OCI-LY1 (cell line): ENCODE data around the gene CCL1.

Source experiments
- H2AFZ ChIP-seq: fragments of 200-600 bp; sonication (generic), shearing (Covaris generic); 2 replicates; pipeline ENCODE4 v1.6.0; 2014; ENCODE audit warnings: antibody characterized with exemption, mild to moderate bottlenecking, low read length
- H3F3A ChIP-seq: fragments of 200-600 bp; sonication (generic), shearing (Covaris generic); 2 replicates; pipeline ENCODE4 v1.6.0; 2014; ENCODE audit warnings: mild to moderate bottlenecking, antibody characterized with exemption, low read length, moderate library complexity; ENCODE audit not compliant: insufficient read depth
- H3K27ac ChIP-seq: fragments of 200-600 bp; sonication (generic); 2 replicates; pipeline ENCODE4 v1.5.1; 2014; ENCODE audit warnings: low read length, mixed run types, mild to moderate bottlenecking, low read depth; ENCODE audit not compliant: poor library complexity, severe bottlenecking
- H3K27me3 ChIP-seq: fragments of 200-600 bp; sonication (generic); 2 replicates; pipeline ENCODE4 v1.6.0; 2014; ENCODE audit warnings: antibody characterized with exemption, mild to moderate bottlenecking, low read length, moderate library complexity; ENCODE audit not compliant: insufficient read depth
- H3K36me3 ChIP-seq: fragments of 200-600 bp; sonication (generic); 2 replicates; pipeline ENCODE4 v1.6.1; 2014; ENCODE audit warnings: mild to moderate bottlenecking, antibody characterized with exemption, low read length, moderate library complexity, mixed read lengths; ENCODE audit not compliant: insufficient read depth
- H3K4me1 ChIP-seq: fragments of 200-600 bp; sonication (generic); 2 replicates; pipeline ENCODE4 v1.5.1; 2014; ENCODE audit warnings: mild to moderate bottlenecking, low read length, moderate library complexity; ENCODE audit not compliant: insufficient read depth, severe bottlenecking
- H3K4me2 ChIP-seq: fragments of 200-600 bp; sonication (generic), shearing (Covaris generic); 2 replicates; pipeline ENCODE4 v1.6.1; 2014; ENCODE audit warnings: low read length
- H3K4me3 ChIP-seq: fragments of 200-600 bp; sonication (generic); 2 replicates; pipeline ENCODE4 v1.5.1; 2014; ENCODE audit warnings: low read length, low read depth, mild to moderate bottlenecking, mixed read lengths; ENCODE audit not compliant: poor library complexity, severe bottlenecking
- H3K79me2 ChIP-seq: fragments of 200-600 bp; shearing (Covaris generic); 2 replicates; pipeline ENCODE4 v1.6.1; 2016; ENCODE audit warnings: mixed run types, low read length, mixed read lengths; ENCODE audit not compliant: insufficient read depth
- H3K9ac ChIP-seq: fragments of 200-600 bp; sonication (generic), shearing (Covaris generic); 2 replicates; pipeline ENCODE4 v1.6.1; 2014; ENCODE audit warnings: mild to moderate bottlenecking, low read length, mixed read lengths
- H3K9me2 ChIP-seq: fragments of 200-600 bp; sonication (generic), shearing (Covaris generic); 2 replicates; pipeline ENCODE4 v1.6.1; 2014; ENCODE audit warnings: low read depth, mild to moderate bottlenecking, low read length, mixed read lengths
- H3K9me3 ChIP-seq: fragments of 200-600 bp; shearing (Covaris generic); 2 replicates; pipeline ENCODE4 v1.6.1; 2014; ENCODE audit warnings: low read length, mixed read lengths
- H4K20me1 ChIP-seq: fragments of 200-600 bp; sonication (generic), shearing (Covaris generic); 2 replicates; pipeline ENCODE4 v1.6.0; 2016; ENCODE audit warnings: mild to moderate bottlenecking, low read length; ENCODE audit not compliant: insufficient read depth
- EZH2 ChIP-seq: fragments of 200-600 bp; sonication (generic), shearing (Covaris generic); IDR thresholded peaks from 2 replicates; pipeline ENCODE4 v1.8.0; 2017; ENCODE audit warnings: borderline replicate concordance, mixed run types, mild to moderate bottlenecking, antibody characterized with exemption, low read length, moderate library complexity, mixed read lengths
- TF ChIP-seq, protein P1 (sequence below): fragments of 200-600 bp; sonication (generic), shearing (Covaris generic); IDR thresholded peaks from 2 replicates; pipeline ENCODE4 v1.5.1; 2017; ENCODE audit warnings: mild to moderate bottlenecking, antibody characterized with exemption, low read length, moderate library complexity, mixed read lengths

Gene CCL1

DNA sequence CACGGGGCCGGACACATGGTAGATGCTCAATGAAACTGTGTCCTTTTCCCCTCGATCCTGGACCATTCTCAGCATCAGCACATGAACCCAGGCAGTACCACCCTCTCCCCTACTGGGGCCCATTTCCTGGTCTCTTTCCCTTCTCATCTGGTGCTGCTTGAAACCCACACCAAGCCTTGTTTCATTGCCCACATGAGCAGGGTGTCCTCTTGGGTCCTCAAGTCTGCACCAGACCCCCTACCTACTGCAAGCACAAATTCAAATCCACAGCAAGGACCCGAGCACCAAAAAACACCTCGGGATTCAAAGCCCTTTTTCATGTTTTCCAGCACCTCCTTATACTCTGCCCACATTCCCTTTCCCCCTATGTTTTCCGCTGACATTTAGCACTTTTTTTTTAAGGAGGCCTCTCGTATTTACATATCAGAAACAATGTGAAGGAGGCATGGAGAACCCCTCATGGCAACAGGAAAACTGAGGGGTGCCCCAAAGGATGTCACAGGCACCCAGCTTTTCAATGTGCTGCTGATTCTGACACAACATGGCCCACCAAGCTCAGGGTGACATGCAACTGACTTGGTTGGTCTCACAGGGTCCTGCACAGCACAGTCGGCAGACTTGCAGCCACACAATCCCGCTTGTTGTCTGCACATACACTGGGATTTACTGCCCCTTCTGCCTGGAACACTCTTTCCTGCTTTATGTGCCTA, 4.6 kb upstream of the CCL1 start:
- H3K4me3 ChIP-seq, result no peak overlapping the region
- no peak overlapping the region for H3K27ac ChIP-seq
- no peak overlapping the region for H3K4me2 ChIP-seq
- H3K79me2 ChIP-seq, result no peaks in the 10 kb centered on the region
- H3K9me2 ChIP-seq, result no peaks in the 10 kb centered on the region
- no peaks in the 10 kb centered on the region for H3K36me3 ChIP-seq
- no peaks in the 10 kb centered on the region for H3K4me1 ChIP-seq
- no peaks in the 10 kb centered on the region for H3F3A ChIP-seq
- TF ChIP-seq EZH2, result no peak
- TF ChIP-seq, protein P1, sequence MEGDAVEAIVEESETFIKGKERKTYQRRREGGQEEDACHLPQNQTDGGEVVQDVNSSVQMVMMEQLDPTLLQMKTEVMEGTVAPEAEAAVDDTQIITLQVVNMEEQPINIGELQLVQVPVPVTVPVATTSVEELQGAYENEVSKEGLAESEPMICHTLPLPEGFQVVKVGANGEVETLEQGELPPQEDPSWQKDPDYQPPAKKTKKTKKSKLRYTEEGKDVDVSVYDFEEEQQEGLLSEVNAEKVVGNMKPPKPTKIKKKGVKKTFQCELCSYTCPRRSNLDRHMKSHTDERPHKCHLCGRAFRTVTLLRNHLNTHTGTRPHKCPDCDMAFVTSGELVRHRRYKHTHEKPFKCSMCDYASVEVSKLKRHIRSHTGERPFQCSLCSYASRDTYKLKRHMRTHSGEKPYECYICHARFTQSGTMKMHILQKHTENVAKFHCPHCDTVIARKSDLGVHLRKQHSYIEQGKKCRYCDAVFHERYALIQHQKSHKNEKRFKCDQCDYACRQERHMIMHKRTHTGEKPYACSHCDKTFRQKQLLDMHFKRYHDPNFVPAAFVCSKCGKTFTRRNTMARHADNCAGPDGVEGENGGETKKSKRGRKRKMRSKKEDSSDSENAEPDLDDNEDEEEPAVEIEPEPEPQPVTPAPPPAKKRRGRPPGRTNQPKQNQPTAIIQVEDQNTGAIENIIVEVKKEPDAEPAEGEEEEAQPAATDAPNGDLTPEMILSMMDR, result no peak
- H3K9me3 ChIP-seq, result no peaks in the 10 kb centered on the region
- H4K20me1 ChIP-seq, result no peaks in the 10 kb centered on the region
- no peak overlapping the region for H3K9ac ChIP-seq
- no peak overlapping the region for H2AFZ ChIP-seq
- H3K27me3 ChIP-seq, result no peaks in the 10 kb centered on the region

DNA sequence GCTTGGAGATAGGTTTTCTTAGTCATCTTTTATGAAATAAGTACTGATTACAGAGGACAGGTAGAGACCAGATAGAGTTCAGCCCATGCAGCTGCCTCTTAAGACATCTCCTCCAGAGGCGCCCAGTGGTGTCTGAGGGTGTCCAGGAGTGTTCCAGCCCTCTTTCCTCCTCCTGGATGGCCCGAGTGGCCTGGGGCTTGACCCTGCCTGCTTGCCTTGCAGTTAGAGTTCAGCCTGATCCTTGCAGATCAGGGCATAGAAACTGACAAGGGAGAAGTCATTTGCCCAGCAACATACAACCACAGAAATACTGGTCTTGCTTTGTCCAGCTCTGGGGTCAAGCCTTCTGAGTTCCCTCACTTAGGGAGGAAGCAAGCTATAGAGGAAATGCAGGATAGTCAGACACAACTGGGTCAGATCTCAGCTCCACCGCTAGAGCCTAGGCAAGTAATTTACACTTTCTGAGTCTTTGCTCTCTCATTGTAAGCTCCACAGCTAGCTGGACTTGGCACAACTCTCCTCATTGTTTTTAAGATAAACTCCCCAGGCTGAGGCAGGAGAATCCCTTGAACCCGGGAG, 3.6 kb upstream of the CCL1 start:
- H3K9me2 ChIP-seq, result no peaks in the 10 kb centered on the region
- H3K79me2 ChIP-seq, result no peaks in the 10 kb centered on the region
- no peak overlapping the region for H3K4me2 ChIP-seq
- no peaks in the 10 kb centered on the region for H3K36me3 ChIP-seq
- TF ChIP-seq EZH2, result no peak
- TF ChIP-seq, protein P1, result no peak
- no peak overlapping the region for H3K27ac ChIP-seq
- H2AFZ ChIP-seq, result no peak overlapping the region
- H3K9ac ChIP-seq, result no peak overlapping the region
- H3K4me3 ChIP-seq, result no peak overlapping the region
- H4K20me1 ChIP-seq, result no peaks in the 10 kb centered on the region
- no peaks in the 10 kb centered on the region for H3K4me1 ChIP-seq
- H3K27me3 ChIP-seq, result no peaks in the 10 kb centered on the region
- no peaks in the 10 kb centered on the region for H3F3A ChIP-seq
- no peaks in the 10 kb centered on the region for H3K9me3 ChIP-seq

DNA sequence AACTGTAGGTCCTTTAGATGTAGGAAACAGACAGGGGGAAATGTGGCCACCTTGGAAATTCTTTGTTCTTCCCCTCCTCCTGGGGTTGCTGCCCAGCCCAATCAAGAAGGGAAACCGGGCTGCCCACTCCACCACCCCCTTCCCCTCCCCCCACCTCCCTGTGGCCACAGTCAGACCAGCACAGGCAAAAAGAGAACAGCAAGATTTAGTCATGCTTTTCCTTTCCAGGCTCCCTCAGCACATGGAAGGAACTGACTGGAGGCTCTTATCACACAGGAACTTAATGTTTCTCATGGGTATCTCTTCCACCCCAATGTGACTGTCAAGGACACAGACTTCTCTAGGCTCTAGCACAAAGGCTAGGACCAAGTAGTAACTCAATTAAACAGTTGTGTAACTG, 3.0 kb upstream of the CCL1 start:
- H3K4me2 ChIP-seq, result no peak overlapping the region
- no peaks in the 10 kb centered on the region for H3K79me2 ChIP-seq
- no peak overlapping the region for H3K9ac ChIP-seq
- no peaks in the 10 kb centered on the region for H4K20me1 ChIP-seq
- TF ChIP-seq, protein P1, result no peak
- TF ChIP-seq EZH2, result no peak
- no peaks in the 10 kb centered on the region for H3K4me1 ChIP-seq
- no peak overlapping the region for H3K4me3 ChIP-seq
- H3K36me3 ChIP-seq, result no peaks in the 10 kb centered on the region
- H3K9me2 ChIP-seq, result no peaks in the 10 kb centered on the region
- H3K27me3 ChIP-seq, result no peaks in the 10 kb centered on the region
- no peaks in the 10 kb centered on the region for H3F3A ChIP-seq
- no peak overlapping the region for H3K27ac ChIP-seq
- H2AFZ ChIP-seq, result no peak overlapping the region
- no peaks in the 10 kb centered on the region for H3K9me3 ChIP-seq
